ENCODE data around the gene LMF2.
"Not testable (repeated sequence)": the region's sequence is repeated elsewhere in the genome, so short reads cannot be mapped to it uniquely, and the experiment has no call there.

The LMF2 gene

GRCh38 chr22:50542416-50542927, 35.0 kb upstream of the LMF2 start:
- Histone ChIP-seq H3K36me3 (ENCODE audit: control insufficient read depth, low read length) (no peaks in the 10 kb centered on the region), H3K27me3 (ENCODE audit: control insufficient read depth, low read length) (no peaks in the 10 kb centered on the region), H3K4me2 (ENCODE audit: low read length) (peak overlapping the region; percentile 72), H4K20me1 (ENCODE audit: control insufficient read depth, insufficient read depth, low read depth, low read length) (no peaks in the 10 kb centered on the region), H3K4me1 (ENCODE audit: control insufficient read depth, low read length) (peaks cover 70% of the 10 kb centered on the region), H3K9me3 (ENCODE audit: control insufficient read depth, insufficient read depth, low read length) (no peaks in the 10 kb centered on the region), H3K4me3 (ENCODE audit: low read length) (peak overlapping the region; percentile 50), H3F3A (ENCODE audit: control insufficient read depth, insufficient read depth) (peaks cover 37% of the 10 kb centered on the region), H3K27ac (ENCODE audit: low read depth, low read length) (peak overlapping the region; percentile 94), H3K9me2 (replicated peaks; ENCODE audit: control insufficient read depth, low read length) (no peaks in the 10 kb centered on the region), H3K79me2 (ENCODE audit: control insufficient read depth, low read length) (no peaks in the 10 kb centered on the region)
- no peak for TF ChIP-seq EZH2phosphoT487 (IDR thresholded peaks at IDR 0.05; ENCODE audit: borderline replicate concordance, low read length)
- peak; percentile 20 for TF ChIP-seq CTCF (IDR thresholded peaks at IDR 0.05; ENCODE audit: low read depth, low read length, poor library complexity, severe bottlenecking)

GRCh38 chr22:50541667-50542026, 34.1 kb upstream of the LMF2 start:
- not testable (repeated sequence) for H3K36me3 ChIP-seq (ENCODE audit: control insufficient read depth, low read length); H3K27me3 ChIP-seq (ENCODE audit: control insufficient read depth, low read length); H3K9me2 ChIP-seq (replicated peaks; ENCODE audit: control insufficient read depth, low read length); H3K9me3 ChIP-seq (ENCODE audit: control insufficient read depth, insufficient read depth, low read length); H3K79me2 ChIP-seq (ENCODE audit: control insufficient read depth, low read length); H4K20me1 ChIP-seq (ENCODE audit: control insufficient read depth, insufficient read depth, low read depth, low read length)
- Histone ChIP-seq H3F3A (ENCODE audit: control insufficient read depth, insufficient read depth) (peaks cover 37% of the 10 kb centered on the region), H3K4me3 (ENCODE audit: low read length) (peak overlapping the region; percentile 50), H3K4me1 (ENCODE audit: control insufficient read depth, low read length) (peaks cover 78% of the 10 kb centered on the region), H3K27ac (ENCODE audit: low read depth, low read length) (peak overlapping the region; percentile 94), H3K4me2 (ENCODE audit: low read length) (peak overlapping the region; percentile 72)

- Histone ChIP-seq H3K9me2 (replicated peaks; ENCODE audit: control insufficient read depth, low read length) (no peaks in the 10 kb centered on the region), H3K27me3 (ENCODE audit: control insufficient read depth, low read length) (no peaks in the 10 kb centered on the region), H3K4me1 (ENCODE audit: control insufficient read depth, low read length) (peaks cover 91% of the 10 kb centered on the region), H3K79me2 (ENCODE audit: control insufficient read depth, low read length) (no peaks in the 10 kb centered on the region), H3K36me3 (ENCODE audit: control insufficient read depth, low read length) (no peaks in the 10 kb centered on the region), H3K27ac (ENCODE audit: low read depth, low read length) (peak overlapping the region; percentile 94), H3F3A (ENCODE audit: control insufficient read depth, insufficient read depth) (peaks cover 50% of the 10 kb centered on the region), H3K4me3 (ENCODE audit: low read length) (peak overlapping the region; percentile 50), H3K4me2 (ENCODE audit: low read length) (peak overlapping the region; percentile 72), H4K20me1 (ENCODE audit: control insufficient read depth, insufficient read depth, low read depth, low read length) (no peaks in the 10 kb centered on the region), H3K9me3 (ENCODE audit: control insufficient read depth, insufficient read depth, low read length) (no peaks in the 10 kb centered on the region)
- TF ChIP-seq EZH2phosphoT487 (IDR thresholded peaks at IDR 0.05; ENCODE audit: borderline replicate concordance, low read length) (no peak), CTCF (IDR thresholded peaks at IDR 0.05; ENCODE audit: low read depth, low read length, poor library complexity, severe bottlenecking) (no peak)
Measured at GRCh38 chr22:50540381-50540780, 32.9 kb upstream of the LMF2 start.

- no peak for TF ChIP-seq EZH2phosphoT487 (IDR thresholded peaks at IDR 0.05; ENCODE audit: borderline replicate concordance, low read length)
- no peak for TF ChIP-seq CTCF (IDR thresholded peaks at IDR 0.05; ENCODE audit: low read depth, low read length, poor library complexity, severe bottlenecking)
- Histone ChIP-seq H3K9me2 (replicated peaks; ENCODE audit: control insufficient read depth, low read length) (no peaks in the 10 kb centered on the region), H3K9me3 (ENCODE audit: control insufficient read depth, insufficient read depth, low read length) (no peaks in the 10 kb centered on the region), H4K20me1 (ENCODE audit: control insufficient read depth, insufficient read depth, low read depth, low read length) (no peaks in the 10 kb centered on the region), H3K27me3 (ENCODE audit: control insufficient read depth, low read length) (no peaks in the 10 kb centered on the region), H3F3A (ENCODE audit: control insufficient read depth, insufficient read depth) (peaks cover 62% of the 10 kb centered on the region), H3K27ac (ENCODE audit: low read depth, low read length) (peak overlapping the region; percentile 94), H3K4me2 (ENCODE audit: low read length) (no peak overlapping the region), H3K36me3 (ENCODE audit: control insufficient read depth, low read length) (no peaks in the 10 kb centered on the region), H3K79me2 (ENCODE audit: control insufficient read depth, low read length) (no peaks in the 10 kb centered on the region; the same call in 1 of the 2 replicates), H3K4me3 (ENCODE audit: low read length) (no peak overlapping the region), H3K4me1 (ENCODE audit: control insufficient read depth, low read length) (peaks cover 99% of the 10 kb centered on the region)
Measured at GRCh38 chr22:50537765-50538164, 30.3 kb upstream of the LMF2 start.
